ENCODE data around the gene ADAMTSL1.

GRCh38 chr9:18824095-18824666 is 350.2 kb downstream of the ADAMTSL1 start:
- TF ChIP-seq CTCF (IDR thresholded peaks at IDR 0.05) (peak in 4 of 6 experiments; percentile 10 to 72 (median 56)), POLR2A (IDR thresholded peaks at IDR 0.05) (no peak)
